Measurements from ENCODE around the gene SARNP.

SARNP gene

GRCh38 chr12:55708695-55709233, 108.8 kb downstream of the SARNP start:
- TF ChIP-seq, protein P1, sequence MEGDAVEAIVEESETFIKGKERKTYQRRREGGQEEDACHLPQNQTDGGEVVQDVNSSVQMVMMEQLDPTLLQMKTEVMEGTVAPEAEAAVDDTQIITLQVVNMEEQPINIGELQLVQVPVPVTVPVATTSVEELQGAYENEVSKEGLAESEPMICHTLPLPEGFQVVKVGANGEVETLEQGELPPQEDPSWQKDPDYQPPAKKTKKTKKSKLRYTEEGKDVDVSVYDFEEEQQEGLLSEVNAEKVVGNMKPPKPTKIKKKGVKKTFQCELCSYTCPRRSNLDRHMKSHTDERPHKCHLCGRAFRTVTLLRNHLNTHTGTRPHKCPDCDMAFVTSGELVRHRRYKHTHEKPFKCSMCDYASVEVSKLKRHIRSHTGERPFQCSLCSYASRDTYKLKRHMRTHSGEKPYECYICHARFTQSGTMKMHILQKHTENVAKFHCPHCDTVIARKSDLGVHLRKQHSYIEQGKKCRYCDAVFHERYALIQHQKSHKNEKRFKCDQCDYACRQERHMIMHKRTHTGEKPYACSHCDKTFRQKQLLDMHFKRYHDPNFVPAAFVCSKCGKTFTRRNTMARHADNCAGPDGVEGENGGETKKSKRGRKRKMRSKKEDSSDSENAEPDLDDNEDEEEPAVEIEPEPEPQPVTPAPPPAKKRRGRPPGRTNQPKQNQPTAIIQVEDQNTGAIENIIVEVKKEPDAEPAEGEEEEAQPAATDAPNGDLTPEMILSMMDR (IDR thresholded peaks at IDR 0.05; ENCODE audit: low read depth, low read length): no peak
- DNase-seq (ENCODE audit: extremely low read depth, low read depth): no peak

DNA sequence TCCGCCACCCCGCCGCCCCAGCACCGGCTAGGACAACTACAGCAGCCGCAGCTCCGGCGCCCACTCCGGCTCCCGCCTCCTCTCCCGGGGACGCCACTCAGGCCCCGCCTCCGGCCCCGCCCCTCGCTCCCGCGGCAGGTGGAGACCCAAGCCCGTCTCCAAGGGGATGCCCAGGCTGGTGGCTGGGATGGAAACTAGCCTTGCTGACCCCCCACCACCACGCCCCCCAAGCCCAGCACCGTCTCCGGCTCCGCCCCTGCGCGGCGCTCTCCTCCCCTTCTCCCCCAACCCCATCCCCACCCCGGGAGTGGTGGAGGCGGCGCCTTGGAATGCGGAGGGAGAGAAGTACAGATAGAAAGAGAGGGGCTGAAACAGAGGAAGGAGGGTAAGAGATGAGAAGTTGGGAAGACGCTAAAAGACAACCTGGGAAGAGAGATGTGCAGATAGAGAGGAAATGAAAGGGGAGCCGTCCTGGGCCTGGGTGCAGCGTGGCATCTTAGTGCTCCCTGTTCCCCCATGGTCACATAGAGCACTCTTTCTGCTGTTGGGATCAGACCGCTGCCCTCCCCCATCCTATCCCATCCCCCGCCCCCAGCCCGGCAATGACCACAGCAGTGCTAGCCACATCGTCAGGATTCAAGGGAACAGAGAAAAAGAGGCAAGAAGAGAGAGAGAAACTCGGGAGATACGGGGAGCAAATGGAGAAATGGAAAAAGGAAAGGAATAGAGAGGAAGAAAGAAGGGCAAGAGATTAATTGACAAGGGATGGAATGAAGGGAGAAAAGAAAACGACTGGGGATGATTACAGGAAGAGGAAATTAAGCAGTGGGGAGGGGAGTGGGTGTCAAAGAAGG, 109.5 kb downstream of the SARNP start, which contains the start of gene ITGA7:
ITGA7 (minus strand) TSS at position 64 of the 854 bp plus-strand sequence. CDS start 222 bp downstream, outside the sequence.
- TF ChIP-seq, protein P1 (IDR thresholded peaks at IDR 0.05; ENCODE audit: low read depth, low read length): no peak
- no peak for DNase-seq (ENCODE audit: extremely low read depth, low read depth)
